Measurements from ENCODE around the gene PML. TPM values are rescaled to one million over a fixed set of nuclear protein-coding genes. Genes with fewer than 3 reads are reported as not detected.

PML gene
- polyA plus RNA-seq, 3 donors, result 13.1 to 40.7 (median 20.6) TPM

DNA sequence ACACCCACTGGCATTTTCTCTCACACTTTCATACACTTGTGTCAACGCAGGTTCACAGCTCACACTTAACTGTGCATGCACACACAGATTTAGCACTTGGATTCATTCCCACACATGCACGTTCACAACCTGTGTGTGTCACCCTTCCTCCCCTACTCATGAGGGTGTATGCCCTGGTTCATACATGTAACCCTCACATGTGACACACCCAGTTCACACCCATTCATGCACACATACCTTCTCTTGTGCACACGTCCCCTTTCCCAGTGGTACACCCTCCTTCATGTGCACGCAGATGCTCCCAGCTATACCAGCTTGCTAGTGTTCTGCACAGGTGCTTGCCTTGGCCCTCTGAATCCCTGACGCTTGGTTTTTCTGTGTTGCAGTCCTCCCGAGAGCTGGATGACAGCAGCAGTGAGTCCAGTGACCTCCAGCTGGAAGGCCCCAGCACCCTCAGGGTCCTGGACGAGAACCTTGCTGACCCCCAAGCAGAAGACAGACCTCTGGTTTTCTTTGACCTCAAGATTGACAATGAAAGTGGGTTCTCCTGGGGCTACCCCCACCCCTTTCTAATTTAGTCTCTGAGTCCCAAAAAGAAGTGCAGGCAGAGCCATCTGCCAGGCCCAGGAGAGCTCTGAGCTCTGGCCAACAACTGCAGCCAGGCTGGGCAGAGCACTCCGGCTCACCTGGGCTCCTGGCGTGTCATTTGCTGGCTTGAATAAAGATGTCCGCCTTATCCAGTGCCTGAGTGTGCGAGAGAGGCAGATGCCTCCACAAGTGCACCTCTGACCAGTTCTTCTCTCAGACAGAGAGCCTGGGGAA, 48.3 kb downstream of the PML start:
- Histone ChIP-seq H3K79me2 (ENCODE audit: insufficient read depth, low read length) (no peaks in the 10 kb centered on the region), H4K20me1 (ENCODE audit: insufficient read depth, low read length) (no peaks in the 10 kb centered on the region), H3K4me3 (replicated peaks in 1 of 3; ENCODE audit: low read depth in 2 of 3, low read length in 3 of 3) (no peak overlapping the region), H2AFZ (ENCODE audit: insufficient read depth, low read depth, low read length, poor library complexity, severe bottlenecking) (no peak overlapping the region), H3K4me2 (replicated peaks; ENCODE audit: extremely low read depth, low read length, poor library complexity, severe bottlenecking) (no peak overlapping the region), H3K27me3 (ENCODE audit: control insufficient read depth in 2 of 2, insufficient read depth in 2 of 2, low read length in 2 of 2) (no peaks in the 10 kb centered on the region), H3K4me1 (ENCODE audit: control insufficient read depth in 1 of 2, insufficient read depth in 2 of 2, low read length in 2 of 2) (no peaks in the 10 kb centered on the region), H3K9me3 (replicated peaks in 1 of 2; ENCODE audit: control insufficient read depth in 1 of 2, insufficient read depth in 1 of 2, low read length in 2 of 2) (no peaks in the 10 kb centered on the region), H3K9ac (ENCODE audit: insufficient read depth, low read length, poor library complexity, severe bottlenecking) (no peak overlapping the region), H3K36me3 (replicated peaks in 1 of 2; ENCODE audit: control insufficient read depth in 1 of 2, insufficient read depth in 2 of 2, low read length in 2 of 2) (peaks cover 13 to 42% of the 10 kb centered on the region in 2 donors), H3K27ac (ENCODE audit: low read depth in 1 of 2, low read length in 2 of 2) (no peak overlapping the region)
- no peaks in the 10 kb centered on the region for H3K4me1 Mint-ChIP-seq
- H3K27ac Mint-ChIP-seq, result no peak overlapping the region
- intact Hi-C loops (cut with micrococcal nuclease), result no loop called here
- H3K36me3 Mint-ChIP-seq, result peaks cover 19 to 33% of the 10 kb centered on the region in 2 donors
- peaks cover 0 to 3% (median 0%) of the 10 kb centered on the region in 7 donors for H3K9me3 Mint-ChIP-seq
- TF ChIP-seq, protein P1, sequence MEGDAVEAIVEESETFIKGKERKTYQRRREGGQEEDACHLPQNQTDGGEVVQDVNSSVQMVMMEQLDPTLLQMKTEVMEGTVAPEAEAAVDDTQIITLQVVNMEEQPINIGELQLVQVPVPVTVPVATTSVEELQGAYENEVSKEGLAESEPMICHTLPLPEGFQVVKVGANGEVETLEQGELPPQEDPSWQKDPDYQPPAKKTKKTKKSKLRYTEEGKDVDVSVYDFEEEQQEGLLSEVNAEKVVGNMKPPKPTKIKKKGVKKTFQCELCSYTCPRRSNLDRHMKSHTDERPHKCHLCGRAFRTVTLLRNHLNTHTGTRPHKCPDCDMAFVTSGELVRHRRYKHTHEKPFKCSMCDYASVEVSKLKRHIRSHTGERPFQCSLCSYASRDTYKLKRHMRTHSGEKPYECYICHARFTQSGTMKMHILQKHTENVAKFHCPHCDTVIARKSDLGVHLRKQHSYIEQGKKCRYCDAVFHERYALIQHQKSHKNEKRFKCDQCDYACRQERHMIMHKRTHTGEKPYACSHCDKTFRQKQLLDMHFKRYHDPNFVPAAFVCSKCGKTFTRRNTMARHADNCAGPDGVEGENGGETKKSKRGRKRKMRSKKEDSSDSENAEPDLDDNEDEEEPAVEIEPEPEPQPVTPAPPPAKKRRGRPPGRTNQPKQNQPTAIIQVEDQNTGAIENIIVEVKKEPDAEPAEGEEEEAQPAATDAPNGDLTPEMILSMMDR (IDR thresholded peaks at IDR 0.05), result no peak
- peaks cover 1 to 6% (median 2%) of the 10 kb centered on the region in 3 donors for H3K27me3 Mint-ChIP-seq (ENCODE audit: low read depth in 3 of 3)
- no peak overlapping the region for H3K4me3 Mint-ChIP-seq
- no peak for DNase-seq
- WGBS (ENCODE audit: insufficient coverage), result 96% methylated on average over 10 of the region's 11 CpGs

GRCh38 chr15:74043425-74044266, 49.1 kb downstream of the PML start:
- TF ChIP-seq, protein P1 (IDR thresholded peaks at IDR 0.05), result no peak
- Histone ChIP-seq H2AFZ (ENCODE audit: insufficient read depth, low read depth, low read length, poor library complexity, severe bottlenecking) (no peak overlapping the region), H3K79me2 (ENCODE audit: insufficient read depth, low read length) (no peaks in the 10 kb centered on the region), H3K9ac (ENCODE audit: insufficient read depth, low read length, poor library complexity, severe bottlenecking) (no peak overlapping the region), H3K27me3 (ENCODE audit: control insufficient read depth in 2 of 2, insufficient read depth in 2 of 2, low read length in 2 of 2) (no peaks in the 10 kb centered on the region), H4K20me1 (ENCODE audit: insufficient read depth, low read length) (no peaks in the 10 kb centered on the region), H3K27ac (ENCODE audit: low read depth in 1 of 2, low read length in 2 of 2) (no peak overlapping the region), H3K4me3 (replicated peaks in 1 of 3; ENCODE audit: low read depth in 2 of 3, low read length in 3 of 3) (no peak overlapping the region), H3K36me3 (replicated peaks in 1 of 2; ENCODE audit: control insufficient read depth in 1 of 2, insufficient read depth in 2 of 2, low read length in 2 of 2) (peaks cover 11 to 38% of the 10 kb centered on the region in 2 donors), H3K4me1 (ENCODE audit: control insufficient read depth in 1 of 2, insufficient read depth in 2 of 2, low read length in 2 of 2) (no peaks in the 10 kb centered on the region), H3K9me3 (replicated peaks in 1 of 2; ENCODE audit: control insufficient read depth in 1 of 2, insufficient read depth in 1 of 2, low read length in 2 of 2) (no peaks in the 10 kb centered on the region), H3K4me2 (replicated peaks; ENCODE audit: extremely low read depth, low read length, poor library complexity, severe bottlenecking) (no peak overlapping the region)
- Mint-ChIP-seq H3K36me3 (peaks cover 15 to 25% of the 10 kb centered on the region in 2 donors), H3K9me3 (peaks cover 0 to 3% (median 0%) of the 10 kb centered on the region in 7 donors), H3K27ac (no peak overlapping the region), H3K4me1 (peaks cover 5% of the 10 kb centered on the region), H3K4me3 (no peak overlapping the region), H3K27me3 (ENCODE audit: low read depth in 3 of 3) (peaks cover 1 to 6% (median 2%) of the 10 kb centered on the region in 3 donors)
- no peak for DNase-seq
- 100% methylated on average over 5 of the region's 7 CpGs for WGBS (ENCODE audit: insufficient coverage)
- intact Hi-C loops (cut with micrococcal nuclease), result no loop called here
